HG03457 (cell line): ENCODE results near the gene RBMX2.
"Not testable (repeated sequence)": the region's sequence is repeated elsewhere in the genome, so short reads cannot be mapped to it uniquely, and the experiment has no call there.

Experiments
- ATAC-seq: cut with Tn5 transposase; IDR thresholded peaks from one replicate; pipeline ENCODE4 v1.9.1; 2021; ENCODE audit warnings: moderate number of reproducible peaks; ENCODE audit not compliant: unreplicated experiment

RBMX2 gene, protein sequence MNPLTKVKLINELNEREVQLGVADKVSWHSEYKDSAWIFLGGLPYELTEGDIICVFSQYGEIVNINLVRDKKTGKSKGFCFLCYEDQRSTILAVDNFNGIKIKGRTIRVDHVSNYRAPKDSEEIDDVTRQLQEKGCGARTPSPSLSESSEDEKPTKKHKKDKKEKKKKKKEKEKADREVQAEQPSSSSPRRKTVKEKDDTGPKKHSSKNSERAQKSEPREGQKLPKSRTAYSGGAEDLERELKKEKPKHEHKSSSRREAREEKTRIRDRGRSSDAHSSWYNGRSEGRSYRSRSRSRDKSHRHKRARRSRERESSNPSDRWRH

DNA sequence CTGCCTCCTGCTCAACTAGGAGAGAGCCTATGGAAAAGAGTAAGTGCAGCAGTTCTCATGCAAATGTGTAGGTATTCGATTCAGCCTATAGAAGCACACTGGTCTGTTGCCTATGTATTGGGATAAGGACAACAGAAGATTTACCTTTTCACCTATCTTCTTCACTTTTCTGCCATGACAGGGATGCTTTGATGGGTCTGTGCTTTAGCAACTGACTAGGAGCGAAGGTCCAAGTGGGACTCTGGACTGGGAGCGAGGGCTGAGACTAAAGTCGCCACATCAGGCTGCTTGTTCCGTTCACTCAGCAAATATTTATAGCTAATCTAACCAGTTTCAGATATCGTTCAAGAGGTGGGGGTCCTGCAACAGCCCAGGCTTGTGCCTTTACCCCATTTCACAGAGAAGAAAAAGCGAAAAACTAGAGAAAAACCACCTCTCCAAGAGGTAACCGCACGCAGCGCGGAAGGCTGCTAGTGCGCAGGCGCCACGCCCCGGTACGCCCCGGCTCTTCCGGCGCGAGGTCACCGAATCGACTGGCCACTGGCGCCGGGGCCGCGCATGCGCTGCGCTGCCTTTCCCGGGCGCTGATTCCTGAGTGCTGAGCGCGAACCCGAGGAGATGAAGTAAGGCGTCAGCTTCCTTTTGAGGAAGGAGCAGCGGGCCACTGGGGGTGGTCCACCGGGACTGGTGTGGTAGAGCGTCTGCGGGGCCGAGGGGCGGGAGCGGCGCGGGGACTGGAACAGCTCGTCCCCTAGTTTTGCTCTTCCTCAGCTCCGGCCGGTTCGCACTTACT is at the start of gene RBMX2:
Gene RBMX2, plus strand, starts transcription at position 573 of the 793 bp plus-strand sequence. Its CDS starts 46 bp downstream, at position 619.
- peak; percentile 81 for ATAC-seq

DNA sequence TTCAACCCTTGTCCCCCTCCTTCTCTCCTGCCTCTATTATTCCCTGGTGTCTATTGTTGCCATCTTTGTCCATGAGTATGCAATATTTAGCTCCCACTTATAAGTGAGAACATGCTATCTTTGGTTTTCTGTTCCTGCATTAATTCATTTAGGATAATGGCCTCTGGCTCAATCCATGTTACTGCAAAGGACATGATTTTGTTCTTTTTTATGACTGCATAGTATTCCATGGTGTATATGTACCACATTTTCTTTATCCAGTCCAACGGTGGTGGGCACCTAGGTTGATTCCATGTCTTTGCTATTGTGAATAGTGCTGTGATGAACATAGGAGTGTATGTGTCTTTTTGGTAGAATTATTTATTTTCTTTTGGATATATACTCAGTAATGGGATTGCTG is 49.7 kb upstream of the RBMX2 start:
- ATAC-seq, result not testable (repeated sequence)

DNA sequence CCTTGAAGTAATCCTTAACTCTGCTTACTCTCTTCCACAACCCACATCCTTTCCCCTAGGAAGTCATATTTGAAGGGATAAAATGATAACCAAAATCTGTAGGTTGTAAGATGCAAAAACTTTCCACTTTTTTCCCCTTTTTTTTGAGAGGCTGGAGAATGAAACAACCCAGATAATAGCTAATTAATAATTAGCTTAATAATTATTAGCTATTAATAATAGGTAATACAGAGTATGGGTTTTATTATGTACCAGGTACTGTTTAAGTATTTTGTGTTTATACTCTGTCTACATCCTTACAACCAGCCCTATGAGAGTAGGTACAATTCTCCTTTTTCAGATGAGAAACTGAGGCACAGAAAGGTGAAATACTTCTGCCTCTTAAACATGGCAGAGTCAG is 25.7 kb upstream of the RBMX2 start:
- no peak for ATAC-seq

DNA sequence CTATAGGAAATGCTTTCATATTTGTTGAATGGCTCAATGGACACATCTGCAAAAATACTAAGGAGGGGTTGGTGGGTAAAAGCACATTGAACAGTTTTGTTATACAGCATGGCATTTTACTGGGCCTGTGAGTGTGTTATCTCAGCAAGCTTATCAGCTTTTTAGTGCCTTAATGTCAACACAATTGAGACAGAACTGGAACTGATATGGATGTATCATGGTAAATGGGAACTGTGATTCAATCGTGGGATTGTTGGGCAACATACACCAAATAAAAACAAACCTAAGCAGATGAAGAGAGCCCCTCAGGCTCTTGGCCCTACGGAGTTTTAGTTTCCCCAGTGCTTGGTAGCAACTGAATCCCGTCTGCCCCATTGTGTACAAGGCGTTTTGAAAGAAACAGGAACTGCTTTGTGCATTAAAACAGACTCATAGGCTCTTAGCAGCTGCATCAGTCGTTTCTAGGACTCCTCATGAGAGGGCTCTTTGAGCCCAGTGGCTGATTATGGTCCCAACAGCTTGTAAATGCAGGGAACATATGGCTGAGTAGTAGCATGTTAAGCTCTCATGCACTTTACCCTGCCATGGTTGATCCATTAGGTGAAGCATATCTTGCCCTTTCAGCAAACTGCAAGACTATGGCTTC is 23.6 kb upstream of the RBMX2 start:
- no peak for ATAC-seq

DNA sequence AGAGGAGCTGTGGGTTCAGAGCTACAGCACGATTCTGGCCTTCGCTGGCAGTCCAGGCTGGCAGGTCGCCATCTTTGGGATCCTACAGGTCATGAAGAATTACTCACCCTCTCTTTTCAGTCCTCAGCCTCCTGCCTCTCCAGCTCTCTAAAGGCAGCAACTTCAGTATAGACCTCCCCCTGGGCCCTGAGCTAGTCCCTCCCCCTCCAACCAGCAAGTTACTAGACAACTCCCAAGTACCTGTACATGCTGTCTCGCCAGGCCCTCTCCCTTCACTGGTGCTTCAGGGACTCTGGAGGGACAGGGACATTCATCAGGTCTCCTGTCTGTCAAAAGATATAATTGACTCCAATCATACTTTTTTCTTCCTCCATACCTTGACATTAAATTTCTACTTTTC is 16.3 kb upstream of the RBMX2 start, which contains the start of gene GPR119:
Gene GPR119, minus strand, starts transcription at position 155 of the 400 bp plus-strand sequence. CDS start 227 bp downstream, outside the sequence.
- no peak for ATAC-seq

DNA sequence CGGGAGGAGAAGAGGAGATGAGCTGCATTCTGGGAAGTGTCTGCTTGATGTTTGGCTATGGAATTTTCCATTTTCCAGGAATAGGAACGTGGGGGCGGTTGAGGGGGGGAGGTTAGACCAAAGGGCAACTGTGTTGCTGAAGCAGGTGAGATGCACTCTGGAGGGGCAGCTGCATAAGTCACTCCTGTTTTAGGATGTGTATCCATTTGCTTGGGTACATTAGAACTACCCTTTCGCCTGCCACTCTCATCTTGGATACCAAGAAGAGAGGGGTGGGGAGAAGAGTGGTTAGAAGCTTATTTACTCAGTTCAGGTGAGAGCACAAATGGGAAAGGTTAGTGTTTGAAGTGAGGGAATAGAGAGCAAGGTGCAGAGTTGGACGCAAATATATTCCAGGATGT is 15.4 kb upstream of the RBMX2 start:
- no peak for ATAC-seq

DNA sequence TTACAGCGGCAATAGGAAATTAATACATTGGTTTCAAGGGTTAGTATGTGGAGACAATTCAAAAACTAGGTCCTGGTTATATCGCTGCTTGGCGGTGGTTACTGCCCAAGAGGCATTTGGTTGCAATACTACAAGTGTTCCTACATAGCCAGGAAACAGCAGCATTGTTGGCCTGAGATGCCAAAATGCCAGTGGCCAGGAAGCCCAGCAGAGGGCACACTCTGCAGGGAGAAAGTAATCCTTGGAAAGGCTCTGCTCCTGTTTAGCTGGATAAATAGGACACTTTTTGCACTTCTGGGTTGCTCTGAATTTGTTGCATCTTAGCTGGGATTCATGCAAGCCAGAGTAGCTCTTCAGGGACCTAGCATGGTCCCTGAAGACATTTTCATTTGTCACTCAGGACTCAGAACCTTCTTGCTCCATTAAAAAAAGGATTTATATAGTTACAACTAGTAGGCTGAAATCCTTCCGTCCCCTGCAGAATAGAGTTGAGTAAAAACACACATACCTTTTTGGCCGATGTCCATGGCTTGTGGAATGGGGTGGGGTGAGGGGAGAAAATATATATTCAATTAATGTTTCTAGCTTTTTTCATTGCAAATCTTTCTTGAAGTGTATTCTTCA is 8.2 kb upstream of the RBMX2 start:
- no peak for ATAC-seq

- ATAC-seq, result no peak
Measured at GRCh38 chrX:130395341-130395740, 6.4 kb upstream of the RBMX2 start.

GRCh38 chrX:130402208-130402684 is 459 bp downstream of the RBMX2 start:
- ATAC-seq, result no peak

DNA sequence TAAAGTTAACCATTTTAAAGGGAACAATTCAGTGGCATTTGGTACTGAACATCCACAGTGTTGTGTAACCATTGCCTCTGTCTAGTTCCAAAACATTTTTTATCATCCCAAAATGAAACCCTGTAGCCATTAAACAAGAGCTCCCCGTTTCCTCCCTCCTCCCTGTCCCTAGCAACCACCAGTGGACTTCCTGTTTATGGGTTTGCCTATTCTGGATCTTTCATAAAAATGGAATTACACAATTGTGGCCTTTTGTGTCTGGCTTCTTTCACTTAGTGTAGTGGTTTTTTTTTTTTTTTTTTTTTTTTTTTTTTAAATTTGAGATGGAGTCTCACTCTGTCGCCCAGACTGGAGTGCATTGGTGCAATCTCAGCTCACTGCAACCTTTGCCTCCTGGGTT is 11.6 kb downstream of the RBMX2 start:
- no peak for ATAC-seq

GRCh38 chrX:130414800-130415199 is 13.0 kb downstream of the RBMX2 start:
- no peak for ATAC-seq

- ATAC-seq, result no peak
Measured at GRCh38 chrX:130415201-130415600, 13.4 kb downstream of the RBMX2 start.

- ATAC-seq, result no peak
Measured at GRCh38 chrX:130416785-130417184, 15.0 kb downstream of the RBMX2 start.

DNA sequence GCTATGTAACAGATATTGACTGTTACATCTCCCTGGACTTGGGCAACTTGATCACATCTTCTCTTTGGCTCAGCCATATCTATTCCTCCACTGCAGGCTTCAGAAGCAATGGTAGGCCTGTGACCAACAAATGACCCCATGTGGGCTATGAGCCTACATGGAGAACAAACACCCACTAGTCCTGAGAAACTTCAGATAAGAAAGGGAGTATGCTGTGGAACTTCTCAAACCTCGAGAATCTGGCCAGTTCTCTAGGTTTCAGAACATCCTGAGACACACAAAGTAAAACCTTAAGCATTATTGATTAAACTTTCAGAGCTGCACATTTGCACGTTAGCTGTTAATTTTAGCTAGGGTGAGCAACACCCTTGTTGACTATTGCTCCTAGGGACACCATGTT is 16.3 kb downstream of the RBMX2 start:
- no peak for ATAC-seq

DNA sequence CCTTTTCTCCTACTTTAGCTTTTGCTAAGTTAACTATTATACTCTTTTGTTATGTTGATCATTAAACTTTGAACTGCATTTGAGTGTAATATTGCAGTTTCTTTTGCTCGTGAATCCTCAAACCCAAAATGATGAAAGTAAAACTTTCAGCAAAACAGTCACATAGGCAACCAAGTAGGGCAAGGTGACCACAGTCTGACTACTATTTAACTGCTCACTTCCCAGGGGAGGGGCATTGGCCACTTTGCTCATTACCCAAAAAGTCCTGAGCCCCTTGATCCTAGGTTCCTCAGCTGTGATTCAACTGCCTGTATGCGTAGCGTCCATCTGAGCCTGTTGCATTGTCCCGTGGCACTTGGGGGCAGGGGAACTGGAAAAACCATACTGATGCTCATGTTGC is 17.0 kb downstream of the RBMX2 start:
- peak; percentile 40 for ATAC-seq

GRCh38 chrX:130419263-130419662 is 17.5 kb downstream of the RBMX2 start:
- ATAC-seq, result peak; percentile 45

GRCh38 chrX:130426531-130426930 is 24.7 kb downstream of the RBMX2 start:
- no peak for ATAC-seq

DNA sequence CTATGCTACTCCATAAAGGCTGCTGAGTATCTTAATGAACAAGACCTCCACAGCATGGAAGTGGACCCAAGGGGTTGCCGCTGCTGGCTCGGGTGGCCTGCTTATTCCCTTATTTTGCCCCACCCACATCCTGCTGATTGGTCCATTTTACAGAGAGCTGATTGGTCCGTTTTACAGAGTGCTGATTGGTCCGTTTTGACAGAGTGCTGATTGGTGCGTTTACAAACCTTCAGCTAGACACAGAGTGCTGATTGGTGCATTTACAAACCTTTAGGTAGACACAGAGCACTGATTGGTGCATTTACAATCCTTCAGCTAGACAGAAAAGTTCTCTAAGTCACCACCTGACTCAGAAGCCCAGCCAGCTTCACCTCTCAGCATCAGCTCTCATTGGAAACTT is 27.4 kb downstream of the RBMX2 start:
- ATAC-seq, result not testable (repeated sequence)

DNA sequence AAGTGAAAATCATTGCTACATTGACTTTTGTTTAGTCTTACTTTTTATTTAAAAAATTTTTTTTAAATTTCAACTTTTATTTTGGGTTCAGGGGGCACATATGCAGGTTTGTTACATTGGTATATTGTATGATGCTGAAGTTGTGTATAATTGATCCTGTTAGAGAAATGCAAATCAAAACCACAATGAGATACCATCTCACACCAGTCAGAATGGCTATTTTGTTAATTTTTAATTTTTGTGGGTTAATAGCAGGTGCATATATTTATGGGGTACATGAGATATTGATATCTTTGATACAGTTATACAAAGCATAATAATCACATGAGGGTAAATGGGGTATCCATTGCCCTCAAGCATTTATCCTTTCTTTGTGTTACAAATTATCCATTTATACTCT is 34.1 kb downstream of the RBMX2 start:
- no peak for ATAC-seq

DNA sequence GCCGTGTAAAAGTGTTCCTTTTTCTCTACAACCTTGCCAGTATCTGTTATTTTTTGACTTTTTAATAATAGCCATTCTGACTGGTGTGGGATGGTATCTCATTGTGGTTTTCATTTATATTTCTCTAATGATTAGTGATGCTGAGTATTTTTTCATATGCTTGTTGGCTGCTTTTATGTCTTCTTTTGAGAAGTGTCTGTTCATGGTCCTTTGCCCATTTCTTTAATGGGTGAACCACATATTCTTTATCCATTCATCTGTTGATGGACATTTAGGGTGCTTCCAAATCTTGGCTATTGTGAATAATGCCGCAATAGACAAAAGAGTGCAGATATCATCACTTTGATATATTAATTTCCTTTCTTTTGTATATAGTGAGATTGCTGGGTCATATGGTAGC is 36.2 kb downstream of the RBMX2 start:
- ATAC-seq, result not testable (repeated sequence)

- no peak for ATAC-seq
Measured at GRCh38 chrX:130443875-130444274, 42.1 kb downstream of the RBMX2 start.
